A549 (cell line): ENCODE measurements around the gene DDX43. TPM values are rescaled to one million over a fixed set of nuclear protein-coding genes. Genes with fewer than 3 reads are reported as not detected.

Experiments
- ATAC-seq, 2 experiments: fragments of 200-7000 bp in 1 of 2; fragments of >200 bp in 1 of 2; cut with Nextera tagmentation in 1 of 2; cut with Tn5 transposase in 1 of 2; 3 replicates each; pipeline versions ENCODE4 v1.8.0 to v1.9.1; 2018 to 2020; ENCODE audit warnings: mild to moderate bottlenecking in 1 of 2, moderate library complexity in 1 of 2
- CTCF ChIA-PET: fragments of 300-600 bp; sonication (Branson Sonifier 250); formaldehyde crosslinking; extraction: SDS; loops from one replicate; lab custom pipeline; 2021; ENCODE audit warnings: antibody characterized with exemption, inconsistent platforms; lab: Yijun Ruan, JAX
- POLR2A ChIA-PET: fragments of 350-600 bp; formaldehyde crosslinking; extraction: SDS; loops from one replicate; lab custom pipeline; 2021; ENCODE audit warnings: antibody characterized with exemption, inconsistent platforms; lab: Yijun Ruan, JAX
- DNase-seq, 2 experiments: peaks; one replicate each; pipeline versions ENCODE4 v3.0.0 to v3.0.0-alpha.2; 2011 to 2016; ENCODE audit warnings: low read depth in 1 of 2, low spot score in 1 of 2
- FAIRE-seq: peaks from 2 replicates; lab custom pipeline; 2011; peaks lifted over from hg19 to GRCh38; lab: Jason Lieb, UNC
- H3K27ac ChIP-seq, 2 experiments: fragments of >200 bp; sonication (Bioruptor Twin); formaldehyde crosslinking; 3 replicates each; pipeline ENCODE4 v1.5.1; 2016 to 2017
- H3K4me1 ChIP-seq: fragments of >200 bp; sonication (Bioruptor Twin); formaldehyde crosslinking; 3 replicates; pipeline ENCODE4 v1.6.1; 2016
- H3K4me2 ChIP-seq: fragments of >200 bp; sonication (Bioruptor Twin); formaldehyde crosslinking; 3 replicates; pipeline ENCODE4 v1.6.1; 2016
- H3K4me3 ChIP-seq: fragments of >200 bp; sonication (Bioruptor Twin); formaldehyde crosslinking; 3 replicates; pipeline ENCODE4 v1.5.1; 2016
- H3K9me3 ChIP-seq: fragments of >200 bp; sonication (Bioruptor Twin); formaldehyde crosslinking; 3 replicates; pipeline ENCODE4 v1.6.1; 2016
- BHLHE40 ChIP-seq: IDR thresholded peaks from 2 replicates; pipeline ENCODE4 v1.6.1; 2012; ENCODE audit warnings: low read depth, low read length, inconsistent platforms
- CBX2 ChIP-seq: fragments of 200-600 bp; sonication (generic); IDR thresholded peaks from 2 replicates; pipeline ENCODE4 v1.6.1; 2016; ENCODE audit warnings: low read depth, mild to moderate bottlenecking, borderline replicate concordance
- CEBPB ChIP-seq, 2 experiments: fragments of >200 bp in 1 of 2; sonication (Bioruptor Twin) in 1 of 2; formaldehyde crosslinking in 1 of 2; IDR thresholded peaks; 2 replicates each; pipeline ENCODE4 v1.6.1; 2012 to 2016
- E2F6 ChIP-seq: IDR thresholded peaks from 2 replicates; pipeline ENCODE4 v1.6.1; 2012; ENCODE audit warnings: low read depth, borderline replicate concordance
- EHF ChIP-seq: fragments of 250-450 bp; sonication (Bioruptor Pico); IDR thresholded peaks from 2 replicates; pipeline ENCODE4 v1.5.0; 2020; ENCODE audit warnings: mild to moderate bottlenecking
- EP300 ChIP-seq, 2 experiments: fragments of >200 bp; sonication (Bioruptor Twin); formaldehyde crosslinking; IDR thresholded peaks; 2 replicates in 1 of 2; 3 replicates in 1 of 2; pipeline ENCODE4 v1.6.1; 2016 to 2017
- FOXS1 ChIP-seq: fragments of 250-450 bp; sonication (Bioruptor Pico); IDR thresholded peaks from 2 replicates; pipeline ENCODE4 v1.5.0; 2020; ENCODE audit warnings: mild to moderate bottlenecking, moderate library complexity
- GATA3 ChIP-seq: IDR thresholded peaks from 2 replicates; pipeline ENCODE4 v1.6.1; 2012; ENCODE audit warnings: borderline replicate concordance
- HDAC2 ChIP-seq: fragments of 200-600 bp; sonication (generic); IDR thresholded peaks from 2 replicates; pipeline ENCODE4 v1.6.1; 2016
- HOXA7 ChIP-seq: fragments of 250-450 bp; sonication (Bioruptor Pico); IDR thresholded peaks from 2 replicates; pipeline ENCODE4 v1.5.0; 2020; ENCODE audit warnings: mild to moderate bottlenecking, moderate library complexity
- JUN ChIP-seq, 2 experiments: fragments of >200 bp; sonication (Bioruptor Twin); formaldehyde crosslinking; IDR thresholded peaks; 2 replicates in 1 of 2; 3 replicates in 1 of 2; pipeline ENCODE4 v1.6.1; 2016 to 2017
- MAZ ChIP-seq: fragments of 150-350 bp; IDR thresholded peaks from 2 replicates; pipeline ENCODE4 v1.6.1; 2014; ENCODE audit warnings: antibody characterized with exemption, low read depth, low read length, borderline replicate concordance
- MYC ChIP-seq: IDR thresholded peaks from 2 replicates; pipeline ENCODE4 v1.6.1; 2012; ENCODE audit warnings: mild to moderate bottlenecking, inconsistent platforms, low read length, improper control_type of control experiment, borderline replicate concordance
- NPAS2 ChIP-seq: fragments of 250-450 bp; sonication (Bioruptor Pico); IDR thresholded peaks from 2 replicates; pipeline ENCODE4 v1.8.0; 2022; ENCODE audit warnings: mild to moderate bottlenecking, moderate library complexity, borderline replicate concordance
- NR3C1 ChIP-seq: fragments of >200 bp; sonication (Bioruptor Twin); formaldehyde crosslinking; IDR thresholded peaks from 3 replicates; pipeline ENCODE4 v1.6.1; 2017
- PBX3 ChIP-seq: IDR thresholded peaks from 2 replicates; pipeline ENCODE4 v1.6.1; 2012
- POLR2AphosphoS2 ChIP-seq: conservative IDR thresholded peaks from 2 replicates; pipeline ENCODE4 v1.6.1; 2012; ENCODE audit warnings: low read length, improper control_type of control experiment, inconsistent platforms
- RAD21 ChIP-seq, 2 experiments: fragments of >200 bp in 1 of 2; sonication (Bioruptor Twin) in 1 of 2; formaldehyde crosslinking in 1 of 2; IDR thresholded peaks in 1 of 2; conservative IDR thresholded peaks in 1 of 2; 2 replicates in 1 of 2; 3 replicates in 1 of 2; pipeline ENCODE4 v1.6.1; 2012 to 2018; ENCODE audit warnings: inconsistent platforms in 1 of 2
- RCOR1 ChIP-seq: fragments of 150-350 bp; IDR thresholded peaks from 2 replicates; pipeline ENCODE4 v1.6.1; 2014; ENCODE audit warnings: antibody characterized with exemption, low read length, low read depth
- SMC3 ChIP-seq: fragments of >200 bp; sonication (Bioruptor Twin); formaldehyde crosslinking; IDR thresholded peaks from 3 replicates; pipeline ENCODE4 v1.6.1; 2018; ENCODE audit warnings: inconsistent platforms
- TFCP2L1 ChIP-seq: fragments of 250-450 bp; sonication (Bioruptor Pico); IDR thresholded peaks from 2 replicates; pipeline ENCODE4 v1.5.0; 2021; ENCODE audit warnings: mild to moderate bottlenecking
- TP53 ChIP-seq: fragments of 250-450 bp; sonication (Bioruptor Pico); IDR thresholded peaks from 2 replicates; pipeline ENCODE4 v1.5.0; 2021; ENCODE audit warnings: mild to moderate bottlenecking, moderate library complexity
- ZC3H11A ChIP-seq: fragments of 450-650 bp; IDR thresholded peaks from 2 replicates; pipeline ENCODE4 v1.6.1; 2014; ENCODE audit warnings: antibody characterized with exemption, mild to moderate bottlenecking
- ZSCAN20 ChIP-seq: fragments of 250-450 bp; sonication (Bioruptor Pico); IDR thresholded peaks from 2 replicates; pipeline ENCODE4 v1.8.0; 2022; ENCODE audit warnings: mild to moderate bottlenecking, moderate library complexity
- WGBS: methylation state at CpG from one replicate; pipeline ENCODE4 v1.1.6; 2017; ENCODE audit errors: missing lambda C conversion rate; 5-methylcytosine and 5-hydroxymethylcytosine counted together
- polyA plus RNA-seq, 4 experiments: library from polyadenylated mRNA; depleted of rRNA in 3 of 4; stranded (reverse); fragments of >200 nt; fragmentation: RNase III in 1 of 4; extraction: RNeasy Plus Mini Kit Qiagen cat#74134 plus additional on column Dnase treatment in 1 of 4; gene quantifications; 2 replicates in 3 of 4; 3 replicates in 1 of 4; pipeline ENCODE4 v1.2.3, GENCODE V29; 2011 to 2017
- TF ChIP-seq, protein P1 (sequence below): fragments of >200 bp; sonication (Bioruptor Twin); formaldehyde crosslinking; IDR thresholded peaks from 2 replicates; pipeline ENCODE4 v1.6.1; 2016
- TF ChIP-seq, protein P2 (sequence below): fragments of 250-450 bp; sonication (Bioruptor Pico); IDR thresholded peaks from 2 replicates; pipeline ENCODE4 v1.5.0; 2021; ENCODE audit warnings: mild to moderate bottlenecking, moderate library complexity, borderline replicate concordance

The DDX43 gene
- polyA plus RNA-seq, 2 of the 4 experiments (the other 2 are of a cell fraction) = not detected

DNA sequence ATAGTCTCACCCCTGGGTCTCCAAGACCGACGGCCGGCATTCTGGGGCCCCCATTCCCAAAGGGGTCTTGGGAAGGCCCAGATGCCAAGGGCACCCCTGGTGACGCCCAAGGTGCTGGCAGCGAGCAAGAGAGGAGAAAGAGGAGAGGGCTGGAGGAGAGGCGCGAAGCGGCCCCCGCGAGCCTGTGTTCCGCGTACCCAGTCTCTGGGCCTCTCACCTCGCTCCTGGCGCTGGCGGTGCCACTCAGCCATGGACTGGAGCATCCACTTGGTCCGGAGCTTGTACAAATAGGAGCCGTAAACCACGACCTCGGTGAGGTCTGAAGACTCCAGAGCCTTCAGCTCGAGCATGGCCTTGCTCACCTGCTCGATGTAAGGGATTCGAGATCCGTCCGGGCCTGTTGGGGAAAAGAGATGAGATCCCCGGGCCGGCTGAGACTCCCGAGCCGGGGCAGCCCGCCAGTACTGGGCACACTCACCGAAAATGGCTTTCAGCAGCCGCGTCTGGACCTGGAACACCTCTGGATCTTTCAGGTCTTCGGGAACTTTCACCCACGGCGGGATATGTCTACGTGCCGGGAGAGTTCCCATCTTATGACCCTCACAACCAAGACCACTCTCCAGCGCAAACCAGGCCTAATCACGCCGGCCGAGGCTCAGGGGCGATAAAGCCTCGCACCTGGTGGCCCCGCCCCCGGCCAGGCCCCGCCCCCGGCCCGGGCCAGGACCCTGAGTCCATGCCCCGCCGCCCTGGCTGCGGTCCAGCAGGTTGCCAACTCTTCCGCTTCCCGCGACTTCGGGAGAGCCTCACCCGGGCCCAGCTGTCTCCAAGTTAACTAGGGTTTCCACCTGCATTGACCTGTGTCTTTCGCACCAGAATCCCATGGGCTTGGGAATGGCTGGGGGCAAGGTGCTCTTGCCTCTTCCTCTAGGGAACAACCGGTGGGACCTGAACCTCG lies 40.7 kb upstream of the DDX43 start, which contains the start of gene DPPA5 (continued):
- TF ChIP-seq MAZ = no peak
- TF ChIP-seq FOXS1 (CRISPR knock-in tag) = no peak
- no peak for TF ChIP-seq ZSCAN20 (CRISPR knock-in tag)
- TF ChIP-seq RCOR1 = no peak

GRCh38 chr6:73362358-73362757 lies 32.3 kb upstream of the DDX43 start, which contains the start of gene KHDC3L:
TSS of gene KHDC3L (plus strand) at chr6:73362658. CDS start at chr6:73362730, 72 bp downstream.
- DNase-seq = no peak
- ChIA-PET CTCF (no interaction called here), POLR2A (no interaction called here)
- FAIRE-seq = no peak
- 88% methylated on average over 20 of the region's 23 CpGs for WGBS
- Histone ChIP-seq H3K4me2 (no peak within 1 kb of the TSS), H3K9me3 (no peaks in the 10 kb centered on the region), H3K4me3 (no peak within 1 kb of the TSS), H3K4me1 (no peaks in the 10 kb centered on the region), H3K27ac (no peak within 1 kb of the TSS)
- ATAC-seq = no peak
- no peak for TF ChIP-seq JUN (IDR thresholded peaks at IDR 0.05)
- no peak for TF ChIP-seq EP300 (IDR thresholded peaks at IDR 0.05)
- TF ChIP-seq CEBPB (IDR thresholded peaks at IDR 0.05) = no peak
- TF ChIP-seq ZC3H11A = no peak
- TF ChIP-seq TP53 (CRISPR knock-in tag) = no peak
- no peak for TF ChIP-seq ZSCAN20 (CRISPR knock-in tag)
- TF ChIP-seq PBX3 = no peak
- no peak for TF ChIP-seq HDAC2

- Histone ChIP-seq H3K4me1 (no peaks in the 10 kb centered on the region), H3K4me2 (no peak overlapping the region), H3K4me3 (no peak overlapping the region), H3K9me3 (no peaks in the 10 kb centered on the region), H3K27ac (no peak overlapping the region)
- 83% methylated on average over 24 of the region's 31 CpGs for WGBS
- DNase-seq (no peak), ATAC-seq (no peak), FAIRE-seq (no peak)
- ChIA-PET POLR2A (no interaction called here), CTCF (no interaction called here)
- TF ChIP-seq, protein P1, sequence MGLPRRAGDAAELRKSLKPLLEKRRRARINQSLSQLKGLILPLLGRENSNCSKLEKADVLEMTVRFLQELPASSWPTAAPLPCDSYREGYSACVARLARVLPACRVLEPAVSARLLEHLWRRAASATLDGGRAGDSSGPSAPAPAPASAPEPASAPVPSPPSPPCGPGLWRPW = no peak
- TF ChIP-seq E2F6 = no peak
- TF ChIP-seq NPAS2 = no peak
- TF ChIP-seq, all 56 proteins: peak for 0
These were observed 31.6 kb upstream of the DDX43 start for GRCh38 chr6:73362869-73363536.

DNA sequence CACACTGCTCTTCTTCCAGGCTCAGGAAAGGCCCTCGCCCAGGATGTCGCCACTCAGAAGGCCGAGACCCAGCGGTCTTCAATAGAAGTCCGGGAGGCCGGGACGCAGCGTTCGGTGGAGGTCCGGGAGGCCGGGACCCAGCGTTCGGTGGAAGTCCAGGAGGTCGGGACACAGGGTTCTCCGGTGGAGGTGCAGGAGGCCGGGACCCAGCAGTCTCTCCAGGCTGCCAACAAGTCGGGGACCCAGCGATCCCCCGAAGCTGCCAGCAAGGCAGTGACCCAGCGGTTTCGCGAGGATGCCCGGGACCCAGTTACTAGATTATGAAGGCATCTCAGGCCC lies 31.1 kb upstream of the DDX43 start:
- Histone ChIP-seq H3K4me3 (no peak overlapping the region), H3K4me2 (no peak overlapping the region), H3K4me1 (no peaks in the 10 kb centered on the region), H3K9me3 (no peaks in the 10 kb centered on the region), H3K27ac (no peak overlapping the region)
- WGBS = 75% methylated on average over 4 of the region's 23 CpGs
- no peak for FAIRE-seq
- DNase-seq = no peak
- ChIA-PET CTCF (no interaction called here), POLR2A (no interaction called here)
- ATAC-seq = no peak
- TF ChIP-seq EP300 (IDR thresholded peaks at IDR 0.05) = no peak
- TF ChIP-seq MYC = no peak
- TF ChIP-seq POLR2AphosphoS2 = no peak
- no peak for TF ChIP-seq EHF (CRISPR knock-in tag)
- TF ChIP-seq SMC3 = no peak
- TF ChIP-seq CBX2 = no peak
- no peak for TF ChIP-seq RCOR1
- no peak for TF ChIP-seq RAD21 (conservative IDR thresholded peaks at IDR 0.05 in 1 of 2, IDR thresholded peaks at IDR 0.05 in 1 of 2)
- TF ChIP-seq NPAS2 = no peak
- no peak for TF ChIP-seq GATA3
- no peak for TF ChIP-seq PBX3
- no peak for TF ChIP-seq BHLHE40
- TF ChIP-seq NR3C1 = no peak
- no peak for TF ChIP-seq HOXA7 (CRISPR knock-in tag)
- TF ChIP-seq TFCP2L1 (CRISPR knock-in tag) = no peak
- TF ChIP-seq, protein P2, sequence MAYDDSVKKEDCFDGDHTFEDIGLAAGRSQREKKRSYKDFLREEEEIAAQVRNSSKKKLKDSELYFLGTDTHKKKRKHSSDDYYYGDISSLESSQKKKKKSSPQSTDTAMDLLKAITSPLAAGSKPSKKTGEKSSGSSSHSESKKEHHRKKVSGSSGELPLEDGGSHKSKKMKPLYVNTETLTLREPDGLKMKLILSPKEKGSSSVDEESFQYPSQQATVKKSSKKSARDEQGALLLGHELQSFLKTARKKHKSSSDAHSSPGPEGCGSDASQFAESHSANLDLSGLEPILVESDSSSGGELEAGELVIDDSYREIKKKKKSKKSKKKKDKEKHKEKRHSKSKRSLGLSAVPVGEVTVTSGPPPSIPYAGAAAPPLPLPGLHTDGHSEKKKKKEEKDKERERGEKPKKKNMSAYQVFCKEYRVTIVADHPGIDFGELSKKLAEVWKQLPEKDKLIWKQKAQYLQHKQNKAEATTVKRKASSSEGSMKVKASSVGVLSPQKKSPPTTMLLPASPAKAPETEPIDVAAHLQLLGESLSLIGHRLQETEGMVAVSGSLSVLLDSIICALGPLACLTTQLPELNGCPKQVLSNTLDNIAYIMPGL (CRISPR knock-in tag) = no peak
